AG04449 (cell line): ENCODE data around the gene TSPAN10.
A peak's percentile ranks its signal among the peaks of the same experiment; 100 is the strongest.

Source experiments
- CTCF ChIA-PET: fragments of 350-600 bp; formaldehyde crosslinking; extraction: SDS; loops from one replicate; lab custom pipeline; 2021; ENCODE audit warnings: antibody characterized with exemption; lab: Yijun Ruan, JAX
- POLR2A ChIA-PET: fragments of 400-600, 350-600 bp; formaldehyde crosslinking; extraction: SDS; loops from one replicate; lab custom pipeline; 2020; ENCODE audit warnings: antibody characterized with exemption, inconsistent platforms; lab: Yijun Ruan, JAX
- DNase-seq: peaks from one replicate; pipeline ENCODE4 v3.0.0-alpha.2; 2010; ENCODE audit warnings: low read depth, low spot score
- H3K4me3 ChIP-seq: 2 replicates; pipeline ENCODE4 v1.5.1; 2011; ENCODE audit warnings: low read depth, mild to moderate bottlenecking, control low read depth, low read length
- CTCF ChIP-seq: IDR thresholded peaks from one replicate; pipeline ENCODE4 v1.5.1; 2011; ENCODE audit warnings: mild to moderate bottlenecking, moderate library complexity, low read length, control low read depth, inconsistent platforms; ENCODE audit not compliant: insufficient read depth; ENCODE audit errors: missing control alignments

Gene TSPAN10

GRCh38 chr17:81636505-81637288, at the start of gene TSPAN10, which contains the start of gene NPLOC4:
Gene TSPAN10, plus strand, starts transcription at chr17:81637196. Its CDS starts 5,217 bp downstream, at chr17:81642413.
Gene NPLOC4, minus strand, starts transcription at chr17:81637112. Its CDS starts 182 bp downstream, at chr17:81636930.
- TF ChIP-seq CTCF = no peak
- ChIA-PET CTCF (interaction anchor here (2.5 kb wide), 1 partner anchor 35 kb away, joined by 10 read pairs; no protein-coding TSS in a partner anchor), POLR2A (interaction anchor here (1.0 to 1.2 kb wide), 3 partner anchors 10 to 47 kb away, joined by 3 to 5 read pairs (median 3); partner anchors contain the start of genes ARL16 and HGS)
- DNase-seq = peak; percentile 17
- H3K4me3 ChIP-seq = peak within 1 kb of the TSS; percentile 79

GRCh38 chr17:81589612-81590011, 47.4 kb upstream of the TSPAN10 start:
- DNase-seq = no peak
- no peak for TF ChIP-seq CTCF
- ChIA-PET CTCF (interaction anchor here (7.0 kb wide), 1 partner anchor 11 kb away, joined by 37 read pairs; no protein-coding TSS in a partner anchor), POLR2A (no interaction called here)
- no peak overlapping the region for H3K4me3 ChIP-seq

DNA sequence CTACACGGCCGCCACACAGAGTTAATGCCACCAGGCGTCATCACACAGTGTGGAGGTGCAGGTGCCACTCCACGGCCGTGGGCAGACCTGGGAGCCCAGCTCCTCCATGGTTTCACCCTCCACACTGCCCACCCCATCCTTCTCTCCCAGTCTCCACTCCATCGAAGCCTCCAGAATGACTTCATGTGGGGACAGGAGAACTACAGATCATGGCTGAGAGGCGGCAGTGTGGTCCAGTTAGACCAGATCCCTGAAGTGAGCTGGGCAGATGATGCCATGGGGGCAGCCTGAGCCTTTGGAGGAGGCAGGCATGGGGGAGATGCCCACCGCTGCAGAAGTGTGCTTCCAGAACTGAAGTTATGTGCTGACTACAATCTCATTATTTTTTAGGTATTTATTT, 46.9 kb upstream of the TSPAN10 start:
- no peak for DNase-seq
- TF ChIP-seq CTCF = no peak
- ChIA-PET POLR2A (interaction anchor here (1.2 kb wide), 1 partner anchor 10 kb away, joined by 3 read pairs; no protein-coding TSS in a partner anchor), CTCF (interaction anchor here (7.0 kb wide), 1 partner anchor 10 kb away, joined by 37 read pairs; no protein-coding TSS in a partner anchor)
- no peak overlapping the region for H3K4me3 ChIP-seq

GRCh38 chr17:81591971-81592370, 45.0 kb upstream of the TSPAN10 start:
- TF ChIP-seq CTCF = no peak
- ChIA-PET POLR2A (no interaction called here), CTCF (interaction anchor here (7.0 kb wide), 1 partner anchor 9 kb away, joined by 37 read pairs; no protein-coding TSS in a partner anchor)
- H3K4me3 ChIP-seq = no peak overlapping the region
- no peak for DNase-seq

GRCh38 chr17:81593105-81593871, 43.7 kb upstream of the TSPAN10 start:
- no peak for TF ChIP-seq CTCF
- DNase-seq = no peak
- H3K4me3 ChIP-seq = no peak overlapping the region
- CTCF ChIA-PET = no interaction called here
- POLR2A ChIA-PET = no interaction called here
